GM21619 (cell line): ENCODE measurements around the gene CRACR2B.
A peak's percentile ranks its signal among the peaks of the same experiment; 100 is the strongest.

ENCODE experiments used
- ATAC-seq: cut with Tn5 transposase; IDR thresholded peaks from one replicate; pipeline ENCODE4 v1.9.1; 2021; ENCODE audit not compliant: unreplicated experiment

The CRACR2B gene

GRCh38 chr11:794766-795633 lies 32.7 kb upstream of the CRACR2B start:
- no peak for ATAC-seq

GRCh38 chr11:795634-796564 lies 31.8 kb upstream of the CRACR2B start:
- peak; percentile 16 for ATAC-seq

- no peak for ATAC-seq
These were observed 31.0 kb upstream of the CRACR2B start for GRCh38 chr11:796565-797295.

- peak; percentile 41 for ATAC-seq
These were observed 30.2 kb upstream of the CRACR2B start for GRCh38 chr11:797296-798092.

GRCh38 chr11:798093-798713 lies 29.5 kb upstream of the CRACR2B start, which contains the start of gene SLC25A22:
Gene SLC25A22 (minus strand): TSS chr11:798281. CDS start chr11:795006, 3,275 bp downstream.
- peak; percentile 46 for ATAC-seq

- no peak for ATAC-seq
These were observed 27.9 kb upstream of the CRACR2B start for GRCh38 chr11:799641-800316.

- ATAC-seq: no peak
These were observed 27.2 kb upstream of the CRACR2B start for GRCh38 chr11:800473-800872.

- no peak for ATAC-seq
These were observed 26.5 kb upstream of the CRACR2B start for GRCh38 chr11:801097-801780.

- no peak for ATAC-seq
These were observed 25.6 kb upstream of the CRACR2B start for GRCh38 chr11:802018-802617.

GRCh38 chr11:802693-803466 lies 24.8 kb upstream of the CRACR2B start:
- ATAC-seq: no peak

GRCh38 chr11:803467-803742 lies 24.3 kb upstream of the CRACR2B start:
- ATAC-seq: no peak

GRCh38 chr11:803770-804598 lies 23.7 kb upstream of the CRACR2B start:
- no peak for ATAC-seq

- no peak for ATAC-seq
These were observed 23.1 kb upstream of the CRACR2B start for GRCh38 chr11:804599-804964.

- no peak for ATAC-seq
These were observed 19.1 kb upstream of the CRACR2B start for GRCh38 chr11:808427-809286.

GRCh38 chr11:809287-810039 lies 18.3 kb upstream of the CRACR2B start, which contains the start of gene RPLP2:
Gene RPLP2 (plus strand): TSS chr11:809967. CDS start chr11:810235, 268 bp downstream.
- peak; percentile 71 for ATAC-seq
